ENCODE results near the gene CCP110.
A peak's percentile ranks its signal among the peaks of the same experiment; 100 is the strongest.
"Not testable (repeated sequence)": the region's sequence is repeated elsewhere in the genome, so short reads cannot be mapped to it uniquely, and the experiment has no call there.

The CCP110 gene

GRCh38 chr16:19521471-19522396, 2.0 kb upstream of the CCP110 start, which contains the start of gene GDE1:
Gene GDE1, minus strand, starts transcription at chr16:19522098. Its CDS starts 134 bp downstream, at chr16:19521964.
- peaks cover 19% of the 10 kb centered on the region; the same call in 1 of the 2 replicates for H3K4me1 ChIP-seq (ENCODE audit: insufficient read depth, low read length)
- no peaks in the 10 kb centered on the region; the same call in 1 of the 2 replicates for H3K36me3 ChIP-seq (ENCODE audit: insufficient read depth, low read length)
- H3K9ac ChIP-seq (ENCODE audit: low read depth, low read length), result peak within 1 kb of the TSS; percentile 91
- H3K9me3 ChIP-seq (ENCODE audit: control insufficient read depth, insufficient read depth, low read length), result no peaks in the 10 kb centered on the region; the same call in 1 of the 2 replicates

GRCh38 chr16:19522397-19522732, 1.4 kb upstream of the CCP110 start:
- Histone ChIP-seq H3K4me1 (ENCODE audit: insufficient read depth, low read length) (peaks cover 19% of the 10 kb centered on the region; the same call in 1 of the 2 replicates), H3K36me3 (ENCODE audit: insufficient read depth, low read length) (no peaks in the 10 kb centered on the region; the same call in 1 of the 2 replicates), H3K9me3 (ENCODE audit: control insufficient read depth, insufficient read depth, low read length) (no peaks in the 10 kb centered on the region; the same call in 1 of the 2 replicates), H3K9ac (ENCODE audit: low read depth, low read length) (peak overlapping the region; percentile 91; the same call in 1 of the 2 replicates)

GRCh38 chr16:19522760-19523159, 982 bp upstream of the CCP110 start:
- H3K9me3 ChIP-seq (ENCODE audit: control insufficient read depth, insufficient read depth, low read length), result no peaks in the 10 kb centered on the region; the same call in 1 of the 2 replicates
- peaks cover 19% of the 10 kb centered on the region; the same call in 1 of the 2 replicates for H3K4me1 ChIP-seq (ENCODE audit: insufficient read depth, low read length)
- H3K9ac ChIP-seq (ENCODE audit: low read depth, low read length), result peak overlapping the region; percentile 91; the same call in 1 of the 2 replicates
- no peaks in the 10 kb centered on the region for H3K36me3 ChIP-seq (ENCODE audit: insufficient read depth, low read length)

GRCh38 chr16:19523184-19523558, 571 bp upstream of the CCP110 start:
- no peaks in the 10 kb centered on the region for H3K36me3 ChIP-seq (ENCODE audit: insufficient read depth, low read length)
- no peaks in the 10 kb centered on the region; the same call in 1 of the 2 replicates for H3K9me3 ChIP-seq (ENCODE audit: control insufficient read depth, insufficient read depth, low read length)
- H3K9ac ChIP-seq (ENCODE audit: low read depth, low read length), result peak overlapping the region; percentile 91; the same call in 1 of the 2 replicates
- peaks cover 19% of the 10 kb centered on the region; the same call in 1 of the 2 replicates for H3K4me1 ChIP-seq (ENCODE audit: insufficient read depth, low read length)

DNA sequence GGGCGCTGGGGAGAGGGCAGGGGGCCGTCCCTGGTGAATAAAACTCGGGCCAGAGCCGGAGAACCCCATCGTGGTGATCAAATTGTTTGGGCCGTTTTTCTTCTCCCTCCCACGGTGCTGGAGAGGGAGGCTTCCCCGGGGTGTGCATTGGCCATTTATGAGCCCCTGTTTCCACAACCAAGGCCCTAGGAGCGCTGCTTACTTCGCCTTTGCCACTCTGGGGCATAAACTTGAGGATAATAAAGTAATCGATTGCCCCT, 544 bp downstream of the CCP110 start:
- Histone ChIP-seq H3K36me3 (ENCODE audit: insufficient read depth, low read length) (no peaks in the 10 kb centered on the region), H3K9me3 (ENCODE audit: control insufficient read depth, insufficient read depth, low read length) (no peaks in the 10 kb centered on the region), H3K9ac (ENCODE audit: low read depth, low read length) (peak overlapping the region; percentile 81), H3K4me1 (ENCODE audit: insufficient read depth, low read length) (peaks cover 19% of the 10 kb centered on the region; the same call in 1 of the 2 replicates)

- H3K4me1 ChIP-seq (ENCODE audit: insufficient read depth, low read length), result peaks cover 19% of the 10 kb centered on the region; the same call in 1 of the 2 replicates
- peak overlapping the region; percentile 81 for H3K9ac ChIP-seq (ENCODE audit: low read depth, low read length)
- no peaks in the 10 kb centered on the region for H3K36me3 ChIP-seq (ENCODE audit: insufficient read depth, low read length)
Measured at GRCh38 chr16:19524616-19525384, 1.1 kb downstream of the CCP110 start.

GRCh38 chr16:19525385-19525723, 1.6 kb downstream of the CCP110 start:
- peak overlapping the region; percentile 81 for H3K9ac ChIP-seq (ENCODE audit: low read depth, low read length)
- no peaks in the 10 kb centered on the region for H3K36me3 ChIP-seq (ENCODE audit: insufficient read depth, low read length)
- no peaks in the 10 kb centered on the region for H3K9me3 ChIP-seq (ENCODE audit: control insufficient read depth, insufficient read depth, low read length)
- peaks cover 19% of the 10 kb centered on the region; the same call in 1 of the 2 replicates for H3K4me1 ChIP-seq (ENCODE audit: insufficient read depth, low read length)

More at GRCh38 chr16:19524616-19525384, 1.1 kb downstream of the CCP110 start:
- no peaks in the 10 kb centered on the region for H3K9me3 ChIP-seq (ENCODE audit: control insufficient read depth, insufficient read depth, low read length)

DNA sequence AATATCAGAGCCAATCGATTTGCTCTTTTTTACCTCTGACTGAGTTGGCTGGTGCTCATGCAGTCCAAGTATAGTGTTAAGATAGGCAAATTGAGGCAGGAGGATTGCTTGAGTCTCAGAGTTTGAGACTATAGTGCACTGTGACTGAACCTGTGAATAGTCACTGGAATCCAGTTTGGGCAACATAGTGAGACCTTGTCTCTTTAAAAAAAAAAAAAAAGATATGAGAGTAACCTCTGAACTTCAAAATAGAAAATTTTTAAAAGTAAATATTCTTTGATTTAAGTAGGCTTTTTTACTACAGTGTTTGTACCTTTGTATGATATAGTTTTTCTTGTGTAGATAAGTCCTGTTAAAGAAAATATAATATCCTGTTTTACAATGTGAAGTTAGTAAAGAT, 3.4 kb downstream of the CCP110 start:
- Histone ChIP-seq H3K9me3 (ENCODE audit: control insufficient read depth, insufficient read depth, low read length) (no peaks in the 10 kb centered on the region), H3K36me3 (ENCODE audit: insufficient read depth, low read length) (no peaks in the 10 kb centered on the region), H3K4me1 (ENCODE audit: insufficient read depth, low read length) (peaks cover 19% of the 10 kb centered on the region; the same call in 1 of the 2 replicates), H3K9ac (ENCODE audit: low read depth, low read length) (no peak overlapping the region)

DNA sequence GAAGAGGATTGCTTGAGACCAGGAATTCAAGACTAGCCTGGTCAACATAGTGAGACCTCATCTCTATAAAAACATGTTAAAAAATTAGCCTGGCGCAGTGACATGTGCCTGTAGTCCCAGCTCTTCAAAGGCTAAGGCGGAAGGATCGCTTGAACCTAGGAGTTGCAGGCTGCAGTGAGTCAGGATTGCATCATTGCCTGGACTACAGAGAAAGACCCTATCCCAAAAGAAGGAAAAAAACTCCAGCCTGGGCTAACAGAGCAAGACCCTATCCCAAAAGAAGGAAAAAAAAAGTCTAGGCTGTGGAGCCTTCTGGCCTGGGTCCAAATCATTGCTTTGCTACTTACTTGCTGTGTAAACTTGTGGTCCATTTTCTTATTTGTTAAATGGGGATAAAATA, 4.9 kb downstream of the CCP110 start:
- Histone ChIP-seq H3K9ac (ENCODE audit: low read depth, low read length) (no peak overlapping the region), H3K9me3 (ENCODE audit: control insufficient read depth, insufficient read depth, low read length) (no peaks in the 10 kb centered on the region), H3K36me3 (ENCODE audit: insufficient read depth, low read length) (peaks cover 4% of the 10 kb centered on the region; the same call in 1 of the 2 replicates), H3K4me1 (ENCODE audit: insufficient read depth, low read length) (peaks cover 19% of the 10 kb centered on the region)

DNA sequence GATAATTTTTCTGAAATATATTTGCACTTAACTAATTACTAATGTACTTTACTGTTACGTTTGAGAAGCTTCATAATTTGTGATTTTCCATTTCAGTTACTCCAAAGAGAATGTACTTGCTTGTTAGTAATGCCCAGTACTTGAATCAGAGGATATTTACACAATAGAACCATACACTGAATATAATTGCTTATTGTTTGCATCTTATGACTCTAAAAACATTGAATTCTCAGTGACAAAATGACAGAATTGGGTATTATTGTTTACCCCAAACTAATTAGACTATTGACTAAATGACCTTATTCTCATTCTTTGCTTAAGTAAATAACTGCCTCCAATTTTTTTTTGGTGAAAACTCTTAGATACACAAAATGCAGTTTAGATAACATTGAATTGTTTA, 8.9 kb downstream of the CCP110 start:
- Histone ChIP-seq H3K36me3 (ENCODE audit: insufficient read depth, low read length) (peaks cover 13% of the 10 kb centered on the region), H3K4me1 (ENCODE audit: insufficient read depth, low read length) (peaks cover 9% of the 10 kb centered on the region), H3K9ac (ENCODE audit: low read depth, low read length) (no peak overlapping the region), H3K9me3 (ENCODE audit: control insufficient read depth, insufficient read depth, low read length) (no peaks in the 10 kb centered on the region)

DNA sequence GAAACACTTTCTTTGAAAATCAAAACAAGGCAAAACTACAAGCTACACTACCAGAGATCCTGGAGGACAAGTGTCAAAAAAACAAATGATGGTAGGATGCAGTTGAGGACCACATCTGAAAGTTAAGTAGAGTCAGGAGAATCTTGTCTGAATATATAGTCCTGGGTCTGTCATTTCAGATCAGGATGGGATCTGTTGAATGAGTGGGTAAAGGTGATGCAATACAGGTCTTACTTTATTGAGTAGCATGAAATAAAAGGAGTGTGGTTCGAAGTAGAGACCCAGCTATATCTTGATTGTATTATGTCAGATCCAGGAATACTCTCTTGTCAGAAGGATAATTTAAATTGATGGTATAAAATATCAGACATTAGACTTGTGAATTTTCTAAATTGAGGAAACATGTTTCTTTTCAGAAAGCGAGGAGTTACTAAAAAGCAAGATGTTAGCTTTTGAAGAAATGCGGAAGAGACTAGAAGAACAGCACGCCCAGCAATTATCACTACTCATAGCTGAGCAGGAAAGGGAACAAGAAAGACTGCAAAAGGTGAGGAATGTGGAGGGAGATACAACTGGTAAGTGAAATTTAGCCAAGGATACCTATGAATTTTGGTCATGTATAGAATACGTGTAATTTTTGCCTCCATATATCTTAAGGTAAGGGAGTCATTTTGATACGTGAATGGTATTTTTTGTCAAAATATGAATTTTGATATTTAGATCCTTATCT, 16.7 kb downstream of the CCP110 start:
- Histone ChIP-seq H3K4me1 (ENCODE audit: insufficient read depth, low read length) (no peaks in the 10 kb centered on the region), H3K9me3 (ENCODE audit: control insufficient read depth, insufficient read depth, low read length) (no peaks in the 10 kb centered on the region), H3K9ac (ENCODE audit: low read depth, low read length) (no peak overlapping the region), H3K36me3 (ENCODE audit: insufficient read depth, low read length) (peaks cover 19% of the 10 kb centered on the region)

- no peak overlapping the region for H3K9ac ChIP-seq (ENCODE audit: low read depth, low read length)
- peaks cover 16% of the 10 kb centered on the region; the same call in 1 of the 2 replicates for H3K36me3 ChIP-seq (ENCODE audit: insufficient read depth, low read length)
- no peaks in the 10 kb centered on the region for H3K4me1 ChIP-seq (ENCODE audit: insufficient read depth, low read length)
- no peaks in the 10 kb centered on the region for H3K9me3 ChIP-seq (ENCODE audit: control insufficient read depth, insufficient read depth, low read length)
Measured at GRCh38 chr16:19542138-19542821, 18.5 kb downstream of the CCP110 start.

- H3K9me3 ChIP-seq (ENCODE audit: control insufficient read depth, insufficient read depth, low read length); H3K9ac ChIP-seq (ENCODE audit: low read depth, low read length); H3K4me1 ChIP-seq (ENCODE audit: insufficient read depth, low read length): not testable (repeated sequence)
- H3K36me3 ChIP-seq (ENCODE audit: insufficient read depth, low read length), result peaks cover 14% of the 10 kb centered on the region; the same call in 1 of the 2 replicates
Measured at GRCh38 chr16:19543278-19543996, 19.7 kb downstream of the CCP110 start.
